ENCODE results near the gene PRKACA.
A peak's percentile ranks its signal among the peaks of the same experiment; 100 is the strongest.

Gene PRKACA

DNA sequence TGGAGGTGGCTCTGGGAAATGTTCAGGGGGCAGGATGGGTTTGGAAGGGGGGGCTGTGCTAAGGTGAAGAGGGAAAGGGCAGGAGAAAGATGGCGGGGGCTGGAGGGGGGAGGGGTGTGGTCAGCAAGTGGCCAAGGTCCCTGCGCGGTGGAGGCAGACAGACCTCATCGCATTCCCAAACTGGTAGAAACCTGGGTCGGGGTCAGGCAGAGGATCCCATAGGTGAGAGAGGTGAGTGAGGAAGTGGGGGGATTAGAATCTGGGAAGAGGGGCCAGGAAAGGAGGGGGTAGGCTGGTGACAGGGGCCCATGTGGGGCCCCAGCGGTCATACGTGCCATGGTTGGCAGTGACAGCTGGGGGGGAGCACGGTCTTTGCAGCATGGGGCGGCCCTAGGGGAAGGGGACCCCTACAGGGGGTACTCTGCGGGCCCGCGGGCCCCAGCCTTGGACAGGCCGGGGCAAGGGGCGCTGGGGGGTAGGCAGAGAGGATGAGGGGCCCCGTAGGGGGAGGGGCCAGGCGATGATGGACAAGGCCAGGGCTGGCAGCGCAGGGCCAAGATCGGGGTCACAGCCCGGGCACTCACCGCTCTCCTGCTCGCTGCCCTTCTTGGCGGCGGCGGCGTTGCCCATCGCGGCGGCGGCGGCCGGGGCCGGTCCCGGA lies 514 bp downstream of the PRKACA start:
- Histone ChIP-seq H3K27me3 (ENCODE audit: control insufficient read depth, insufficient read depth, low read length, poor library complexity, severe bottlenecking) (no peaks in the 10 kb centered on the region), H3K4me3 (ENCODE audit: insufficient read depth, low read depth, low read length) (peak overlapping the region; percentile 81), H3K4me1 (ENCODE audit: control insufficient read depth, insufficient read depth, low read length) (peaks cover 38% of the 10 kb centered on the region), H3K9me3 (ENCODE audit: control insufficient read depth, low read length) (no peaks in the 10 kb centered on the region), H3K27ac (ENCODE audit: insufficient read depth, low read depth, low read length, poor library complexity, severe bottlenecking) (no peak overlapping the region), H3K36me3 (ENCODE audit: control insufficient read depth, insufficient read depth, low read length) (peaks cover 8% of the 10 kb centered on the region)
- WGBS, 2 experiments = 2% methylated on average over 33 of the region's 33 CpGs

GRCh38 chr19:14116525-14116917 lies 1.0 kb downstream of the PRKACA start:
- H3K27ac ChIP-seq (ENCODE audit: insufficient read depth, low read depth, low read length, poor library complexity, severe bottlenecking) = no peak overlapping the region
- H3K4me3 ChIP-seq (ENCODE audit: insufficient read depth, low read depth, low read length) = peak overlapping the region; percentile 81
- H3K4me1 ChIP-seq (ENCODE audit: control insufficient read depth, insufficient read depth, low read length) = peaks cover 38% of the 10 kb centered on the region
- 44 to 49% methylated on average over 6 of the region's 6 CpGs for whole genome bisulfite sequencing, 2 experiments
- no peaks in the 10 kb centered on the region for H3K27me3 ChIP-seq (ENCODE audit: control insufficient read depth, insufficient read depth, low read length, poor library complexity, severe bottlenecking)
- H3K9me3 ChIP-seq (ENCODE audit: control insufficient read depth, low read length) = no peaks in the 10 kb centered on the region
- peaks cover 6% of the 10 kb centered on the region for H3K36me3 ChIP-seq (ENCODE audit: control insufficient read depth, insufficient read depth, low read length)

DNA sequence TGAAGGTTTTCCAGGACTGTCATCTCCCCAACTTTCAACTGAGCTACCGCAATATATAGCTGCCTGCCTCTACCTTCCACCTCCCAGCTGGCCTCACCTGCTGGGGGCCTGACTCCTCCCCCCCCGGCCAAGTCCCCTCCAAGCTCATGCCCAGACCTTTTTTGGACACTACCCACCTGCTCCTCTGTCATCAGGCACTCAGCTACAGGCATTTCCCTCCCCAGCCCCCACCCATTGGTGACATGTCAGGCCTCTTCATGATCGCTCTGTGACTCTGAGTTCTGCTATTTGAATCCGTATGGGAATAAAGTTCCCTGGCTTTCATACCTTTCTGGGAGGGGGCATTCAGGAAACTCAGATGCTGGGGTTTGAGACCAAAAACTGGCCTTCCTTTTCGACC lies 1.8 kb downstream of the PRKACA start:
- Histone ChIP-seq H3K27ac (ENCODE audit: insufficient read depth, low read depth, low read length, poor library complexity, severe bottlenecking) (no peak overlapping the region), H3K9me3 (ENCODE audit: control insufficient read depth, low read length) (no peaks in the 10 kb centered on the region), H3K4me1 (ENCODE audit: control insufficient read depth, insufficient read depth, low read length) (peaks cover 38% of the 10 kb centered on the region), H3K36me3 (ENCODE audit: control insufficient read depth, insufficient read depth, low read length) (peaks cover 3% of the 10 kb centered on the region), H3K27me3 (ENCODE audit: control insufficient read depth, insufficient read depth, low read length, poor library complexity, severe bottlenecking) (no peaks in the 10 kb centered on the region), H3K4me3 (ENCODE audit: insufficient read depth, low read depth, low read length) (no peak overlapping the region)
- 88 to 91% methylated on average over 5 of the region's 5 CpGs for WGBS, 2 experiments

DNA sequence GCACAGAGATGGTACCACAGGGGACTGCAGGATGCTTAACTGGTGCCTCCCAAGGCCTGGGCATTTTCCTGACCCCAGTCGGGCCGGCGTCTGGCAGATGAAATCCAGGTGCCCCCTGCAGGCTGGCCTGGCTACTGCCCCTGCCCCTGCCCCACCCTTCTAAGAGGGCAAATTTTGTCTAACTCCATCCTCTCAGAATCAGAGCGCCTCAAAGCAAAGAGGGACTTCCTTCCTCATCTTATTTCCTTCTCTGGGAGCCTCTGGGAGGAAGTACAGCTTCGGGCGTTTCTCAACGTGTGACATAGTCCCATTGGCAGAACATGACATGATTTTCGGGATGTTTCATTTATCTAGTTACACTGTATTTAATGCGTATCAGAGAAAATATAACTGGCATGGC lies 2.7 kb downstream of the PRKACA start:
- H3K36me3 ChIP-seq (ENCODE audit: control insufficient read depth, insufficient read depth, low read length) = no peaks in the 10 kb centered on the region
- no peaks in the 10 kb centered on the region for H3K27me3 ChIP-seq (ENCODE audit: control insufficient read depth, insufficient read depth, low read length, poor library complexity, severe bottlenecking)
- H3K27ac ChIP-seq (ENCODE audit: insufficient read depth, low read depth, low read length, poor library complexity, severe bottlenecking) = no peak overlapping the region
- H3K4me1 ChIP-seq (ENCODE audit: control insufficient read depth, insufficient read depth, low read length) = peaks cover 38% of the 10 kb centered on the region
- WGBS, 2 experiments = 56 to 68% methylated on average over 7 to 9 of the region's 9 CpGs
- no peaks in the 10 kb centered on the region for H3K9me3 ChIP-seq (ENCODE audit: control insufficient read depth, low read length)
- no peak overlapping the region for H3K4me3 ChIP-seq (ENCODE audit: insufficient read depth, low read depth, low read length)

GRCh38 chr19:14114439-14114838 lies 3.1 kb downstream of the PRKACA start:
- 92 to 94% methylated on average over 7 of the region's 7 CpGs for WGBS, 2 experiments
- peaks cover 34% of the 10 kb centered on the region for H3K4me1 ChIP-seq (ENCODE audit: control insufficient read depth, insufficient read depth, low read length)
- no peaks in the 10 kb centered on the region for H3K36me3 ChIP-seq (ENCODE audit: control insufficient read depth, insufficient read depth, low read length)
- H3K27ac ChIP-seq (ENCODE audit: insufficient read depth, low read depth, low read length, poor library complexity, severe bottlenecking) = no peak overlapping the region
- H3K27me3 ChIP-seq (ENCODE audit: control insufficient read depth, insufficient read depth, low read length, poor library complexity, severe bottlenecking) = no peaks in the 10 kb centered on the region
- no peak overlapping the region for H3K4me3 ChIP-seq (ENCODE audit: insufficient read depth, low read depth, low read length)
- H3K9me3 ChIP-seq (ENCODE audit: control insufficient read depth, low read length) = no peaks in the 10 kb centered on the region

DNA sequence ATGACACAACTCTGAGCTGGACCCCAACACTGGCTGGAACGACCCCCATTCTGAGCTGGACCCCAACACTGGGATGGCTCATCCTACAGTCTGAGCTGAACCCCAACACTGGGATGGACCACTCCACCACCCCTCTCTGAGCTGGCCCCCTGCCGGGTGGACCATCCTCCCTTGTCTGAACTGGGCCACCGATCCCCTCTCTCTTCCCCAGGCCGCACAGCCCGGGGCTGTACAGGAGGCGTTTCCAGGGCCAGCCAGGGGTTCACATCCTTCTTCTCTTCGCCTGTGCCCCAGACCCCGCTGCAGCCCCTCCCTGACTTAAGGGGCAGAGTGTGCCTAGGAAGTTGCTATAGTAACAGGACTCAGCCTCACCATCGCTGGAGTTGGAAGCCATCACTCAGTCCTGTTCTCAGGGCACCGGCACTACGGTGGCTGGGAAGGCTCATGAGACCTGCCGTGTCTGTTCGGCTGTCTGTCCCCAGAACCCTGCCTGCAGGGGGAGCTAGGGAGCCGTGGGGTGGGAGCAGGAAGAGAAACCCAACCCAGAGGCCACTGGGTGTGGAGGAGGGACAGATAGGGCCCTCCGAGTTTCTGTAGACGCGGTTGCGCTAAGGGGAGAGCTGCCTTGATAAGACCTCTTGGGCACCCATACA lies 3.7 kb downstream of the PRKACA start:
- H3K27me3 ChIP-seq (ENCODE audit: control insufficient read depth, insufficient read depth, low read length, poor library complexity, severe bottlenecking) = no peaks in the 10 kb centered on the region
- no peaks in the 10 kb centered on the region for H3K36me3 ChIP-seq (ENCODE audit: control insufficient read depth, insufficient read depth, low read length)
- H3K4me3 ChIP-seq (ENCODE audit: insufficient read depth, low read depth, low read length) = no peak overlapping the region
- no peaks in the 10 kb centered on the region for H3K9me3 ChIP-seq (ENCODE audit: control insufficient read depth, low read length)
- no peak overlapping the region for H3K27ac ChIP-seq (ENCODE audit: insufficient read depth, low read depth, low read length, poor library complexity, severe bottlenecking)
- H3K4me1 ChIP-seq (ENCODE audit: control insufficient read depth, insufficient read depth, low read length) = peaks cover 29% of the 10 kb centered on the region
- WGBS, 2 experiments = 93 to 94% methylated on average over 18 of the region's 18 CpGs

- Histone ChIP-seq H3K27ac (ENCODE audit: insufficient read depth, low read depth, low read length, poor library complexity, severe bottlenecking) (no peak overlapping the region), H3K36me3 (ENCODE audit: control insufficient read depth, insufficient read depth, low read length) (no peaks in the 10 kb centered on the region), H3K27me3 (ENCODE audit: control insufficient read depth, insufficient read depth, low read length, poor library complexity, severe bottlenecking) (no peaks in the 10 kb centered on the region), H3K9me3 (ENCODE audit: control insufficient read depth, low read length) (no peaks in the 10 kb centered on the region), H3K4me1 (ENCODE audit: control insufficient read depth, insufficient read depth, low read length) (peaks cover 23% of the 10 kb centered on the region), H3K4me3 (ENCODE audit: insufficient read depth, low read depth, low read length) (no peak overlapping the region)
- WGBS, 2 experiments = 46 to 55% methylated on average over 12 of the region's 12 CpGs
These were observed 4.7 kb downstream of the PRKACA start for GRCh38 chr19:14112809-14113385.

- no peak overlapping the region for H3K4me3 ChIP-seq (ENCODE audit: insufficient read depth, low read depth, low read length)
- H3K27me3 ChIP-seq (ENCODE audit: control insufficient read depth, insufficient read depth, low read length, poor library complexity, severe bottlenecking) = no peaks in the 10 kb centered on the region
- WGBS, 2 experiments = 76 to 78% methylated on average over 12 of the region's 12 CpGs
- no peaks in the 10 kb centered on the region for H3K36me3 ChIP-seq (ENCODE audit: control insufficient read depth, insufficient read depth, low read length)
- no peaks in the 10 kb centered on the region for H3K9me3 ChIP-seq (ENCODE audit: control insufficient read depth, low read length)
- no peak overlapping the region for H3K27ac ChIP-seq (ENCODE audit: insufficient read depth, low read depth, low read length, poor library complexity, severe bottlenecking)
- H3K4me1 ChIP-seq (ENCODE audit: control insufficient read depth, insufficient read depth, low read length) = peaks cover 23% of the 10 kb centered on the region
These were observed 5.3 kb downstream of the PRKACA start for GRCh38 chr19:14112051-14112808.

DNA sequence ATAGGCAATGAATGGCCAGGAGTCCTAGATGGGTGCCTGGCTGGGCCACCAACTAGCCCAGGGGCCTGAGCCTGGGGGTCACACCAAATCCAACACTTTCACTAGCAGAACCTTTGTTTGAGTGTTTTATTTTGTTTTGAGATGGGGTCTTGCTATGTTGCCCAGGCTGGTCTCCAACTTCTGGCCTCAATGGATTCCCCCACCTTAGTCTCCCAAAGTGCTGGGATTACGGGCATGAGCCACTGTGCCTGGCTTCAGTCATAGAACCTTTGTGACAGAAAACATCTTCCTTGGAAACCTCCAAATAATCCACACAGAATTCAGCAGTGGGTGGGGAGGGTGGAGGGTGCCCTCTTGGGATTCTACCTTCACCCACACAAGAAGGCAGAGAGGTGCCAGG lies 6.1 kb downstream of the PRKACA start:
- H3K4me1 ChIP-seq (ENCODE audit: control insufficient read depth, insufficient read depth, low read length) = peaks cover 17% of the 10 kb centered on the region
- 96 to 100% methylated on average over 1 of the region's 1 CpG for WGBS, 2 experiments
- H3K27me3 ChIP-seq (ENCODE audit: control insufficient read depth, insufficient read depth, low read length, poor library complexity, severe bottlenecking) = no peaks in the 10 kb centered on the region
- no peaks in the 10 kb centered on the region for H3K9me3 ChIP-seq (ENCODE audit: control insufficient read depth, low read length)
- no peaks in the 10 kb centered on the region for H3K36me3 ChIP-seq (ENCODE audit: control insufficient read depth, insufficient read depth, low read length)
- no peak overlapping the region for H3K27ac ChIP-seq (ENCODE audit: insufficient read depth, low read depth, low read length, poor library complexity, severe bottlenecking)
- H3K4me3 ChIP-seq (ENCODE audit: insufficient read depth, low read depth, low read length) = no peak overlapping the region

DNA sequence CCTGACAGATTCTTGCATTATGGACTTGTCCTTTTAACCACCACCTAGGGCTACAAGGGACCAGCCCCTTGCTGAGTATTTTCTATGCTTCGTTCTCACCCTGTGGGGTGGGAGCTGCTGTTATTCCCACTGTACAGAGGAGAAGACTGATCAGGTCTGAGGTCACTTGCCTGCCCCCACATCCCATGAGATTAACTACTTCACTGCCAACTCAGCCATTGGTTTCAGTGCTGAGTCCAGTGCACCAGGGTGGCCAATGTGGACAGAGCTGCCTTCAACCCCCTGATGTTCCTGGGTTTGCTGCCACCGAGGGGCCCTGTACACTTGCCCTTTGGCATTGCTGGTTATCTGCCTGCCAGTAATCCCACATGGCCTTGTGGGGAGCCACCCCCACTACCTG lies 6.9 kb downstream of the PRKACA start:
- Histone ChIP-seq H3K9me3 (ENCODE audit: control insufficient read depth, low read length) (no peaks in the 10 kb centered on the region), H3K4me1 (ENCODE audit: control insufficient read depth, insufficient read depth, low read length) (peaks cover 14% of the 10 kb centered on the region), H3K27ac (ENCODE audit: insufficient read depth, low read depth, low read length, poor library complexity, severe bottlenecking) (no peak overlapping the region), H3K27me3 (ENCODE audit: control insufficient read depth, insufficient read depth, low read length, poor library complexity, severe bottlenecking) (no peaks in the 10 kb centered on the region), H3K4me3 (ENCODE audit: insufficient read depth, low read depth, low read length) (no peak overlapping the region), H3K36me3 (ENCODE audit: control insufficient read depth, insufficient read depth, low read length) (no peaks in the 10 kb centered on the region)
- WGBS, 2 experiments = 87 to 91% methylated on average over 2 of the region's 2 CpGs

Data from ectodermal cell (in vitro differentiated cells).